ENCODE measurements around the gene C1orf159.

Gene C1orf159

DNA sequence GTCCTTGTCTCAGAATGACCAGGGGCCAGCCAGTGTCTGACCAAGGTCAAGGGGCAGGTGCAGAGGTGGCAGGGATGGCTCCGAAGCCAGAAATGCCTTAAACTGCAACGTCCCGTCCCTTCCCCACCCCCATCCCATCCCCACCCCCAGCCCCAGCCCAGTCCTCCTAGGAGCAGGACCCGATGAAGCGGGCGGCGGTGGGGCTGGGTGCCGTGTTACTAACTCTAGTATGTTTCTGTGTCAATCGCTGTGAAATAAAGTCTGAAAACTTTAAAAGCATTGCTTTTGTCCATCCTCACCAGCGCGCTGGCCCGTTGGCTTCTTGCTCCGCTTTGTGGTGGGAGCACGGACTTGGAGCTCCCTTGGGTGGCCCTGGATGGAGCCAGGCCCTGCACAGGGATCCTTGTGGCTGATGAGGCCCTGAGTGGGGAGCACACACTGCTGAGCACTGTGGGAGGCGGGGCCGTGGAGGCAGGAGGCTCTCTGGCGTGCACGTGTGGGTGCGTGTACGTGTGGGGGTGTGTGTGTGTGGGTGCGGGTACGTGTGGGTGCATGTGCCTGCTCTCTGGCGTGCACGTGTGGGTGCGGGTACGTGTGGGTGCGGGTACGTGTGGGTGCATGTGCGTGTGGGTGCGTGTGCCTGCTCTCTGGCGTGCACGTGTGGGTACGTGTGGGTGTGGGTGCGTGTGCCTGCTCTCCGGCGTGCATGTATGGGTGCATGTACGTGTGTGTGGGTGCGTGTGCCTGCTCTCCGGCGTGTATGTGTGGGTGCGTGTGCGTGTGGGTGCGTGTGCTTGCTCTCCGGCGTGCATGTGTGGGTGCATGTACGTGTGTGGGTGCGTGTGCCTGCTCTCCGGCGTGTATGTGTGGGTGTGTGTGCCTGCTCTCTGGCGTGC lies 59.8 kb downstream of the C1orf159 start:
- no peaks in the 10 kb centered on the region for H3K9me3 ChIP-seq (ENCODE audit: insufficient read depth, low read length)
- TF ChIP-seq EZH2phosphoT487 (conservative IDR thresholded peaks at IDR 0.05; ENCODE audit: low read length): no peak
- TF ChIP-seq, protein P1, sequence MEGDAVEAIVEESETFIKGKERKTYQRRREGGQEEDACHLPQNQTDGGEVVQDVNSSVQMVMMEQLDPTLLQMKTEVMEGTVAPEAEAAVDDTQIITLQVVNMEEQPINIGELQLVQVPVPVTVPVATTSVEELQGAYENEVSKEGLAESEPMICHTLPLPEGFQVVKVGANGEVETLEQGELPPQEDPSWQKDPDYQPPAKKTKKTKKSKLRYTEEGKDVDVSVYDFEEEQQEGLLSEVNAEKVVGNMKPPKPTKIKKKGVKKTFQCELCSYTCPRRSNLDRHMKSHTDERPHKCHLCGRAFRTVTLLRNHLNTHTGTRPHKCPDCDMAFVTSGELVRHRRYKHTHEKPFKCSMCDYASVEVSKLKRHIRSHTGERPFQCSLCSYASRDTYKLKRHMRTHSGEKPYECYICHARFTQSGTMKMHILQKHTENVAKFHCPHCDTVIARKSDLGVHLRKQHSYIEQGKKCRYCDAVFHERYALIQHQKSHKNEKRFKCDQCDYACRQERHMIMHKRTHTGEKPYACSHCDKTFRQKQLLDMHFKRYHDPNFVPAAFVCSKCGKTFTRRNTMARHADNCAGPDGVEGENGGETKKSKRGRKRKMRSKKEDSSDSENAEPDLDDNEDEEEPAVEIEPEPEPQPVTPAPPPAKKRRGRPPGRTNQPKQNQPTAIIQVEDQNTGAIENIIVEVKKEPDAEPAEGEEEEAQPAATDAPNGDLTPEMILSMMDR (IDR thresholded peaks at IDR 0.05; ENCODE audit: insufficient read depth, low read length, poor library complexity, severe bottlenecking): no peak
- H3K4me3 ChIP-seq (ENCODE audit: insufficient read depth, low read length, poor library complexity, severe bottlenecking): no peak overlapping the region
- no peak overlapping the region for H3K9ac ChIP-seq (ENCODE audit: low read length)
- H3F3A ChIP-seq (ENCODE audit: insufficient read depth): no peaks in the 10 kb centered on the region
- no peaks in the 10 kb centered on the region for H4K20me1 ChIP-seq (ENCODE audit: low read depth, low read length)
- no peak overlapping the region for H2AFZ ChIP-seq (ENCODE audit: low read depth, low read length, severe bottlenecking)
- no peaks in the 10 kb centered on the region for H3K79me2 ChIP-seq (ENCODE audit: insufficient read depth, low read length)
- no peaks in the 10 kb centered on the region for H3K27me3 ChIP-seq (ENCODE audit: low read length)
- H3K36me3 ChIP-seq (ENCODE audit: low read length): no peaks in the 10 kb centered on the region
- no peak overlapping the region for H3K4me2 ChIP-seq (ENCODE audit: low read depth, low read length, poor library complexity, severe bottlenecking)
- no peak overlapping the region for H3K27ac ChIP-seq (ENCODE audit: low read depth, low read length)
- H3K9me2 ChIP-seq (replicated peaks; ENCODE audit: insufficient read depth, low read length): no peaks in the 10 kb centered on the region

DNA sequence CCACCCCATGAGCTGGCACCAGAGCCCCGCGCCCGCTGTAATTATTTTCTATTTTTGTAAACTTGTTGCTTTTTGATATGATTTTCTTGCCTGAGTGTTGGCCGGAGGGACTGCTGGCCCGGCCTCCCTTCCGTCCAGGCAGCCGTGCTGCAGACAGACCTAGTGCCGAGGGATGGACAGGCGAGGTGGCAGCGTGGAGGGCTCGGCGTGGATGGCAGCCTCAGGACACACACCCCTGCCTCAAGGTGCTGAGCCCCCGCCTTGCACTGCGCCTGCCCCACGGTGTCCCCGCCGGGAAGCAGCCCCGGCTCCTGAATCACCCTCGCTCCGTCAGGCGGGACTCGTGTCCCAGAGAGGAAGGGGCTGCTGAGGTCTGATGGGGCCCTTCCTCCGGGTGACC lies 60.9 kb downstream of the C1orf159 start:
- no peak overlapping the region for H3K9ac ChIP-seq (ENCODE audit: low read length)
- H3K9me2 ChIP-seq (replicated peaks; ENCODE audit: insufficient read depth, low read length): no peaks in the 10 kb centered on the region
- H3K27ac ChIP-seq (ENCODE audit: low read depth, low read length): no peak overlapping the region
- H4K20me1 ChIP-seq (ENCODE audit: low read depth, low read length): no peaks in the 10 kb centered on the region
- H3K4me3 ChIP-seq (ENCODE audit: insufficient read depth, low read length, poor library complexity, severe bottlenecking): no peak overlapping the region
- no peak overlapping the region for H2AFZ ChIP-seq (ENCODE audit: low read depth, low read length, severe bottlenecking)
- no peaks in the 10 kb centered on the region for H3F3A ChIP-seq (ENCODE audit: insufficient read depth)
- TF ChIP-seq EZH2phosphoT487 (conservative IDR thresholded peaks at IDR 0.05; ENCODE audit: low read length): no peak
- TF ChIP-seq, protein P1 (IDR thresholded peaks at IDR 0.05; ENCODE audit: insufficient read depth, low read length, poor library complexity, severe bottlenecking): no peak
- H3K36me3 ChIP-seq (ENCODE audit: low read length): no peaks in the 10 kb centered on the region
- H3K9me3 ChIP-seq (ENCODE audit: insufficient read depth, low read length): no peaks in the 10 kb centered on the region
- H3K27me3 ChIP-seq (ENCODE audit: low read length): no peaks in the 10 kb centered on the region
- no peak overlapping the region for H3K4me2 ChIP-seq (ENCODE audit: low read depth, low read length, poor library complexity, severe bottlenecking)
- no peaks in the 10 kb centered on the region for H3K79me2 ChIP-seq (ENCODE audit: insufficient read depth, low read length)

DNA sequence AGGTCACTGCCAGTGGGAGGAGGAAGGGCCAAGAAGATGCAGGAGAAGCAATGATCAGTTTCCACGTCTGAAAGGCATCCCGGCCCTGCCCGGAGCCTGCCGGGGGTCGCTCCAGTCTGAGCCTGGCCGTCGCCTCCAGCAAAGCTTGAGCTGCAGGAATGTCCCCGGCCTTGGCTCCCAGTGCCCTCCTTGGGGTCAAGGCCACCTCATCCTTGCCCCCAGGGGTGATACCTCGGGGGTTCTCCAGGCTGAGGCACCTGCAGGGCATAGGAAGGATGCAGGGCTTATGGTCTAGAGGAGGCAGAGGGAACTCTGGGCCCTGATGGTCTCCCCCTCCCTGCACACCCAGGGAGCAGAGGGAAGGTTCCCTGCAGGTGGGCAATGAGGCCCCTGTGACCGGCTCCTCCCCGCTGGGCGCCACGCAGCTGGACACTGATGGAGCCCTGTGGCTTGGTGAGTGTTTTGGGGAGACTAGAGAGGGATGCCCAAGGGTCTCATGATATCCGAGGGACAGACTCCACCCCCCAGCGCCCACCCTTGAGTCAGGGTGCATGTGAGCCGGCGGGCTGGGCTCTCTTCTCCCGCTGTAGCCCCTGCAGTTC lies 61.7 kb downstream of the C1orf159 start:
- Histone ChIP-seq H3K27me3 (ENCODE audit: low read length) (no peaks in the 10 kb centered on the region), H3K4me2 (ENCODE audit: low read depth, low read length, poor library complexity, severe bottlenecking) (no peak overlapping the region), H3K9ac (ENCODE audit: low read length) (no peak overlapping the region), H3K9me2 (replicated peaks; ENCODE audit: insufficient read depth, low read length) (no peaks in the 10 kb centered on the region), H3K9me3 (ENCODE audit: insufficient read depth, low read length) (no peaks in the 10 kb centered on the region), H3F3A (ENCODE audit: insufficient read depth) (no peaks in the 10 kb centered on the region), H3K36me3 (ENCODE audit: low read length) (no peaks in the 10 kb centered on the region), H3K79me2 (ENCODE audit: insufficient read depth, low read length) (no peaks in the 10 kb centered on the region), H4K20me1 (ENCODE audit: low read depth, low read length) (no peaks in the 10 kb centered on the region), H3K4me3 (ENCODE audit: insufficient read depth, low read length, poor library complexity, severe bottlenecking) (no peak overlapping the region), H3K27ac (ENCODE audit: low read depth, low read length) (no peak overlapping the region), H2AFZ (ENCODE audit: low read depth, low read length, severe bottlenecking) (no peak overlapping the region)
- TF ChIP-seq EZH2phosphoT487 (conservative IDR thresholded peaks at IDR 0.05; ENCODE audit: low read length): no peak
- TF ChIP-seq, protein P1 (IDR thresholded peaks at IDR 0.05; ENCODE audit: insufficient read depth, low read length, poor library complexity, severe bottlenecking): no peak
